ACC112 (cell line): ENCODE data around the gene OR10H5.

ENCODE experiments used
- H2AFZ ChIP-seq: fragments of 200-600 bp; sonication (generic); one replicate; pipeline ENCODE4 v1.6.0; 2017; ENCODE audit warnings: antibody characterized with exemption, low read length; ENCODE audit not compliant: unreplicated experiment
- H3K27ac ChIP-seq: fragments of 200-600 bp; sonication (generic); 2 replicates; pipeline ENCODE4 v1.5.1; 2014; ENCODE audit warnings: low read depth, mild to moderate bottlenecking, antibody characterized with exemption, low read length, moderate library complexity
- H3K27me3 ChIP-seq: fragments of 200-600 bp; sonication (generic); 2 replicates; pipeline ENCODE4 v1.6.1; 2014; ENCODE audit warnings: mild to moderate bottlenecking, antibody characterized with exemption, low read length, moderate library complexity, mixed read lengths; ENCODE audit not compliant: insufficient read depth
- H3K36me3 ChIP-seq: fragments of 200-600 bp; sonication (generic); 2 replicates; pipeline ENCODE4 v1.6.1; 2016; ENCODE audit warnings: mild to moderate bottlenecking, antibody characterized with exemption, low read length, moderate library complexity, mixed read lengths; ENCODE audit not compliant: insufficient read depth
- H3K4me1 ChIP-seq: fragments of 200-600 bp; sonication (generic); one replicate; pipeline ENCODE4 v1.6.1; 2016; ENCODE audit warnings: low read length, mixed read lengths; ENCODE audit not compliant: insufficient read depth, unreplicated experiment, control insufficient read depth
- H3K4me3 ChIP-seq: fragments of 200-600 bp; sonication (generic); 2 replicates; pipeline ENCODE4 v1.5.1; 2014; ENCODE audit warnings: mild to moderate bottlenecking, low read depth, low read length
- H3K79me2 ChIP-seq: fragments of 200-600 bp; sonication (generic); one replicate; pipeline ENCODE4 v1.6.0; 2016; ENCODE audit warnings: low read length; ENCODE audit not compliant: control insufficient read depth, unreplicated experiment, insufficient read depth

Gene OR10H5

DNA sequence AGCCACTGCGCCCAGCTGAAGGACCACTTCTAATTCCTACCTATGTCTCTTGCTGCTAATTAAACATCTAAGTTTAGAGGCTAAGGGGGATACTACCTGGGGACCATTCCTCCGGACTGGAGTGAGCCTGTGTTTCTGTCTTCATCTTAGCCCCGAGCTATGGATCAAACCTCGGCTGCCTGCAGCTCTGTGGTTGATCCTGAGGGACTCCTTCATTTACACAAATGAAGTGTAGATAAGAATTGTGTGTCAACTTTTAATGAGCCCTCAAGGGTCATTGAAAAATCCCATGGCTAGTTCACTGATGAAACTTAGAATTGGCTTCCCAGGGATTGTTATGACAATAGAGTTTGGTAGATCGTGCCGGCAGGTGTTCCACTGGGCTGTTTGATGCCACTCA is 59.5 kb downstream of the OR10H5 start:
- Histone ChIP-seq H3K4me3 (no peak overlapping the region), H3K27ac (no peak overlapping the region), H2AFZ (no peak overlapping the region), H3K27me3 (no peaks in the 10 kb centered on the region), H3K4me1 (no peaks in the 10 kb centered on the region), H3K79me2 (no peaks in the 10 kb centered on the region), H3K36me3 (no peaks in the 10 kb centered on the region)

DNA sequence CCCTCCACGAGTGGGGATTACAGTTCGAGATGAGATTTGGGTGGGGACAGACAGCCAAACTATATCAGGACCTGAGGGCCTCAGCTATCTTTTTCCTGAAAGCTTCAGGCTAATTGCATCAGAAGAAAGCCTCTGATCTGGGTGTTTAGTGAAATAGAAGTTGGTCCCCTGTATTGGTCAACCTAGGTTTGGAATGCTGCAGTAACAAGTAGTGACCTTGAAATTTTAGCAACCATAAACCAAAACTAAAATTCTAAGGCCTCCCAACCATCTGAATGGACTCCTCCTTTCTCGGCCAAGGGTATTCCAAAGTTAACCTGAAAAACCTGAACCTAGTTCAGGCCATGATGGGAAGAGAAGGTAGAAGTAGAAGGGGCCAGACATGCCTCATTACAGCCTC is 62.9 kb downstream of the OR10H5 start:
- no peaks in the 10 kb centered on the region for H3K4me1 ChIP-seq
- H3K27ac ChIP-seq: no peak overlapping the region
- H2AFZ ChIP-seq: no peak overlapping the region
- no peak overlapping the region for H3K4me3 ChIP-seq
- H3K36me3 ChIP-seq: no peaks in the 10 kb centered on the region
- H3K79me2 ChIP-seq: no peaks in the 10 kb centered on the region
- H3K27me3 ChIP-seq: no peaks in the 10 kb centered on the region
